Calu3 (cell line): ENCODE results near the gene NPVF. TPM values are rescaled to one million over a fixed set of nuclear protein-coding genes. Genes with fewer than 3 reads are reported as not detected.
A peak's percentile ranks its signal among the peaks of the same experiment; 100 is the strongest.

Experiments used
- BruUV-seq: library from RNA; stranded (reverse); fragments of 400-500 nt; replicated peaks from 2 replicates; lab custom pipeline; 2021; lab: Mats Ljungman, UMichigan
- CTCF ChIA-PET: fragments of 300-600 bp; sonication (Branson Sonifier 250); formaldehyde crosslinking; loops from one replicate; lab custom pipeline; 2022; ENCODE audit warnings: antibody characterized with exemption; lab: Charles Lee
- DNase-seq: peaks from one replicate; pipeline ENCODE4 v3.0.0; 2022
- H3K27ac Mint-ChIP-seq: one replicate; pipeline ENCODE4 v1.8.0; 2022; ENCODE audit warnings: mixed read lengths; ENCODE audit not compliant: unreplicated experiment
- H3K27me3 Mint-ChIP-seq: one replicate; pipeline ENCODE4 v1.8.0; 2022; ENCODE audit warnings: mixed read lengths; ENCODE audit not compliant: unreplicated experiment
- H3K36me3 Mint-ChIP-seq: one replicate; pipeline ENCODE4 v1.8.0; 2022; ENCODE audit warnings: mild to moderate bottlenecking, moderate library complexity, mixed read lengths; ENCODE audit not compliant: insufficient read depth, unreplicated experiment
- H3K4me1 Mint-ChIP-seq: one replicate; pipeline ENCODE4 v1.8.0; 2022; ENCODE audit warnings: mild to moderate bottlenecking, low read depth, mixed read lengths; ENCODE audit not compliant: unreplicated experiment
- H3K4me3 Mint-ChIP-seq: one replicate; pipeline ENCODE4 v1.8.0; 2022; ENCODE audit warnings: mild to moderate bottlenecking, low read depth, moderate library complexity, mixed read lengths; ENCODE audit not compliant: unreplicated experiment
- H3K9me3 Mint-ChIP-seq: one replicate; pipeline ENCODE4 v1.8.0; 2022; ENCODE audit warnings: low read depth, mixed read lengths; ENCODE audit not compliant: unreplicated experiment
- CTCF ChIP-seq: fragments of 200-600 bp; IDR thresholded peaks from one replicate; pipeline ENCODE4 v1.8.0; 2022; ENCODE audit warnings: antibody characterized with exemption; ENCODE audit not compliant: unreplicated experiment
- intact Hi-C: fragments of 100-400 bp; cut with micrococcal nuclease; formaldehyde crosslinking; loops from one replicate; pipeline ENCODE4 v1.10.0; 2022; ENCODE audit not compliant: unreplicated experiment
- total RNA-seq: library from RNA; stranded (reverse); gene quantifications from 2 replicates; pipeline ENCODE4 v1.2.3, GENCODE V29; 2022

NPVF gene
- total RNA-seq, 1 experiment from 2014 or later = not detected

- intact Hi-C loops = loop anchor here (1.0 kb wide), 1 partner anchor 36 kb away; no protein-coding TSS in a partner anchor
- peaks cover 8% of the 10 kb centered on the region for H3K27me3 Mint-ChIP-seq
These were observed 47.7 kb downstream of the NPVF start for GRCh38 chr7:25180592-25180923.

GRCh38 chr7:25179771-25180591 lies 48.3 kb downstream of the NPVF start:
- Mint-ChIP-seq H3K27me3 (peaks cover 7% of the 10 kb centered on the region), H3K27ac (peak overlapping the region; percentile 57), H3K4me1 (no peaks in the 10 kb centered on the region), H3K4me3 (peak overlapping the region; percentile 83), H3K9me3 (no peaks in the 10 kb centered on the region), H3K36me3 (peaks cover 22% of the 10 kb centered on the region)
- peak; percentile 99 for DNase-seq
- no TSS peak for BruUV-seq
- peak; percentile 99 for TF ChIP-seq CTCF
- CTCF ChIA-PET = interaction anchor here (0.6 to 1.5 kb wide), 16 partner anchors 9 to 623 kb away, joined by 3 to 45 read pairs (median 4); partner anchors contain the start of gene CYCS
- intact Hi-C loops = loop anchor here (1.0 kb wide), 1 partner anchor 36 kb away; no protein-coding TSS in a partner anchor

More at GRCh38 chr7:25180592-25180923, 47.7 kb downstream of the NPVF start:
- H3K36me3 Mint-ChIP-seq = peaks cover 22% of the 10 kb centered on the region
- TF ChIP-seq CTCF = no peak
- no peaks in the 10 kb centered on the region for H3K4me1 Mint-ChIP-seq
- H3K9me3 Mint-ChIP-seq = no peaks in the 10 kb centered on the region
- CTCF ChIA-PET = interaction anchor here (0.8 to 1.5 kb wide), 14 partner anchors 8 to 134 kb away, joined by 3 to 45 read pairs (median 4); partner anchors contain the start of gene CYCS
- no TSS peak for BruUV-seq
- H3K4me3 Mint-ChIP-seq = peak overlapping the region; percentile 83
- no peak for DNase-seq
- H3K27ac Mint-ChIP-seq = peak overlapping the region; percentile 57

- Mint-ChIP-seq H3K27me3 (peaks cover under 1% of the 10 kb centered on the region), H3K4me3 (peak overlapping the region; percentile 83), H3K4me1 (no peaks in the 10 kb centered on the region), H3K36me3 (peaks cover 22% of the 10 kb centered on the region), H3K27ac (peak overlapping the region; percentile 57), H3K9me3 (no peaks in the 10 kb centered on the region)
- intact Hi-C loops = no loop called here
- no TSS peak for BruUV-seq
- DNase-seq = no peak
- CTCF ChIA-PET = interaction anchor here (0.6 to 1.5 kb wide), 5 partner anchors 37 to 624 kb away, joined by 4 to 45 read pairs (median 8); partner anchors contain the start of gene CYCS
- no peak for TF ChIP-seq CTCF
These were observed 49.0 kb downstream of the NPVF start for GRCh38 chr7:25179325-25179724.

Other genes starting within 250 kb of the NPVF start
- gene OSBPL3, start 248.3 kb downstream of the NPVF start, total RNA-seq = 124 and 136 TPM in 2 replicates
- gene CYCS, start 103.2 kb downstream of the NPVF start, total RNA-seq = 258 and 276 TPM in 2 replicates